HG02852 (cell line): ENCODE results near the gene MT1E.
"Not testable (repeated sequence)": the region's sequence is repeated elsewhere in the genome, so short reads cannot be mapped to it uniquely, and the experiment has no call there.

Source experiments
- ATAC-seq: cut with Tn5 transposase; IDR thresholded peaks from one replicate; pipeline ENCODE4 v1.9.1; 2021; ENCODE audit warnings: mild to moderate bottlenecking, moderate library complexity; ENCODE audit not compliant: unreplicated experiment

Gene MT1E

DNA sequence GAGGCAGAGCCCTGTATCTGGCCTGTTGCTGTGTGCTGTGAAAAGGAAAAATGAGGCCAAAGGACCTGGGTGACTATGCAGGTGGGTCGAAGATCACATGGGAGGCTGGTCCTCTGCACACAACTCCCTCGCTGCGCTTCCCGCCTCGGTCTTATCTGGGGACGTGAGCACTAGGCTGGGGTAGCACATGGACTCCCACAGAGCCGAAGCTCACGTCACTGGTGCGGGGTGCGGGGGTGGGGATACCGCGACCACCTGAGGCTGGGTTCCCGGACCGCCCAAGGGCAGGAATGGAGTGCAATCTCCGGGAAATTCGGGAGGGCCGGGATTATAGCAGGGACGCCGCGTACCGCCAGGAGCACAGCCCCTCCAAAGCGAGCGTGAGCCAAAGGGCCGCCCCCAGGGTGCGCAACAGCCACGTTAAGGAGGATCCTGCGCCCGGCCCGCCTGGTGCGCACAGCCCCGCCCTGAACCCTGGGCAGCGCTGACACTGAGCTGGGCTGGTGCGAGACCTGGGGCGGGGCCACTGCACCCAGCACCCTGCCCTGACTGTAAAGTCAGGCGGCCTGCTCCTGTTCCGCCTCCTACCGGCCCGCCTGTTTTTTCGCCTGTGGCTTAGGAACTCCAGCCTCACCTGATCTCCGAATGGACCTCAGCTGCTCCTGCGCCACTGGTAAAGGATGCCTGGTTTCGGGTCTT is 17.6 kb downstream of the MT1E start:
- ATAC-seq = no peak

DNA sequence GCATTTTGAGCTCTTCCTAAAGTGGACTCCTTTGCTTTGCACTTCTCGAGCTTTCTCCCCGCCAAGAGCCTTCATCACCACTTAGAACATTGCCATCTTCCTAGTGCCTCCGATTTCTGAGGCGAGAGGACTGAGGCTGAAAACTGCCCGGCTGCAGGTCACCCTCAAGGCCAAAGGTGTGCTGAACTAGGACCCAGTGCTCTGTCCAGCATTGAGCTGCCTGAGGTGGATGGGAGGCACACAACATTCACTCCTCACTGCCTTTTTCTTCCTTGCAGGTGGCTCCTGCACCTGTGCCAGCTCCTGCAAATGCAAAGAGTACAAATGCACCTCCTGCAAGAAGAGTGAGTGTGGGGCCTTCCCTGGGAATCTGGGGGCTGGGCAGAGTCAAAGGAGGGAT is 18.3 kb downstream of the MT1E start:
- ATAC-seq = no peak

DNA sequence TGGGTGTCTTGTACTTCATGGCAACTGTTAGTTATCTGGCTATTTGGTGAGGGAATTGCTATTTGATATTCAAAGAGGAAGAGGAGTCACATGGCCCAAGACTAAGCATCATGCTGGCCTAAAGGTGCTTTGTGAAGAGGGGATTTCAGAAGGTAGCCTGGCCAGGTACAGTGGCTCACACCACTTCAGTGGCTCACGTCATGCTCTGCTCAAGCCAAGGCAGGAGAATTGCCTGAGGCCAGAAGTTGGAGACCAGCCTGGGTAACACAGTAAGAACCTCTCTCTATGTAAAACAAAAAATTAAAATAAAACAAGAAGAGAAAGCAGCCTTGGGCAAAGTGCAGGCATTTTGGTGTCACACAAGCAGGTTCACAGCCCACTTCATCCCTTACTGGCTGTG is 19.7 kb downstream of the MT1E start:
- no peak for ATAC-seq

DNA sequence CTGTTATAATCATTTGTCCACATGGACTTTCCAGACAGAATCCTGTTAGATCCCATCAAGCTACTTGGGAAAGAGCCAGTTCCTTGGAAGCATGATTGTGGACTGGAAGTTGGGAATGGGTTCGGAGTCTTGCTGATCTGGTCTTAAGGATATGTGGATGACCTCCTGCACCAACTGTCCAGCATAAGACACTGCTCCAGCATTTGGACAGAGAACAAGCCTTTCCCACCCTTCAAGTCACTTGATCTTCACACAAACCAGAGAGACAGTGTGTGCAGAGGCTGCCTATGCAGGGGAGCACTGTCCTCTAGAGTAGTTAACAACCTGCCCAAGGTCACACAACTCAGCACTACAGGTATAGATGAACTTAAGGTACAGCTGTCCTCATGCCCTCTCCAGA is 20.3 kb downstream of the MT1E start:
- no peak for ATAC-seq

DNA sequence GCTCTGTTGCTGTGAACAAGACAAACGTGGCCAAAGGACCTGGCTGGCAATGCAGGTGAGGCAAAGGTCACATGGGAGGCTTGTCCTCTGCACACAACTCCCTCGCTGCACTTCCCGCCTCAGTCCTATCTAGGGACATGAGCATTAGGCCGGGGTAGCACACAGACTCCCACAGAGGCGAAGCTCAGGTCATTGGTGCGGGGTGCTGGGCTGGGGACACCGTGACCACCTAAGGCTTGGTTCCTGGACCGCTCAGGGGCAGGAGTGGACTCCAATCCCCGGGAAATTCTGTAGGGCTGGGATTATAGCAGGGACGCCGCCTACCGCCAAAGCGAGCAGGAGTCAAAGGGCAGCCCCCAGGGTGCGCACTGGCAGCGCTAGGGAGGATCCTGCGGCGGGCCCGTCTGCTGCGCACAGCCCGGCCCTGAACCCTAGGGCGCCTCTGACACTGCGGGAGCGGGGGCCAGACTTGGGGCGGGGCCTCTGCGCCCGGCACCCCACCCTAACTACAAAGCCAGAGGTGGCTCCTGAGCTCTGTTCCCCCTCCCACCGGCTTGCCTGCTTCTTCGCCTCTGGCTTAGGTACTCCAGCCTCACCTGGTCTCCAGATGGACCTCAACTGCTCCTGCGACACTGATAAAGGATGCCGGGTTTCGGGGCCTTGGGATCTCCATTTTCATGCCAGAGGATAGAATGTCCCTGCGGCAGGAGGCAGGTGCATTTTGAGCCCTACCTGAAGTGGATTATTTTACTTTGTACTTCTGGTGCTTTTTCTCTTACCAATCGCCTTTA is 22.3 kb downstream of the MT1E start:
- no peak for ATAC-seq

DNA sequence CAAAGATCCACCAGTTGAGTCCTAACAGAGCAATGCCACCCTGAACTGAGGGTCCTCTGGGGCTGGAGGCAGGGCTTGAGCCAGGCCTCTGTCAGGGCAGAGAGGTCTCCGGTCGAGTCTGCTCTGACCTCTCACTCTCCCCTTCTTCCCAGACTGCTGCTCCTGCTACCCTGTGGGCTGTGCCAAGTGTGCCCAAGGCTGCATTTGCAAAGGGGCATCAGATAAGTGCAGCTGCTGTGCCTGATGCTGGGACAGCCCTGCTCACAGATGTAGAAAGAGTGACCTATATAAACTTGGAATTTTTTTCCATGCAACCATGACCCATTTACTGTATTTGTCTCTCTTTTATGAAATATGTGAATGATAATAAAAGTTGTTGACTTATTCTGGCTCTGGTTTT is 23.7 kb downstream of the MT1E start:
- no peak for ATAC-seq

DNA sequence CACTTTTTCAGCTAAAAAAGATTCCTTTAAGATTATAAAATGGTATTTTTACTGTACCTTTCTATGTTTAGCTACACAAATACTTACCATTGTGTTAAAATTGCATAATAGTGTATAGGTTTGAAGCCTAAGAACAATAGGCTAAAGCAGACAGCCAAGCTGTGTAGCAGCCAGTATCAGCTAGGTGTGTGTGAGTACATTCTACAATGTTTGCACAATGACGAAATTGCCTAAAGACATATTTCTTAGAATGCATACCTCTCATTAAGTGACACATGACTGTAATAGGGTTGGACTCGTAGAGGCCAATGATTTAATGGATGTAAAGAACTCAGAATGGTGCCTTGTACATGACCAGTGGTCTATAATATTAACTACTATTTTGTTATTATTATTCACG is 24.2 kb downstream of the MT1E start:
- ATAC-seq = no peak

DNA sequence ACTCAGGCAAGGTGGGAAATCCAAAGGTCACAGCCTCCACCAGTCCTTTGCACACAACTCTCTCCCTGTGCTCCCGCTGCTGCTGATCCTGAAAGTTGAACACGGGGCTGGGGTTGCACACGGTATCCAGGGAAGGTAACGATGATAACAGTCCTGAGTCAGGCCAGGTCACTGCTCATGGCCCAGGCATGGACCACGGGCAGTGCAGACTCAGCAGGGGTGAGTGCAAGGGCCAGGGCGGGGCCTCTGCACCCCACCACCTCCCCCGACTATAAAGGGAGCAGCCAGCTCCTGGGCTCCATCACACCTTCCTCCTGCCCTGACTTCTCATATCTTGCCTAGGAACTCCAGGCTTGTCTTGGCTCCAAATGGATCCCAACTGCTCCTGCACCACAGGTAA is 26.0 kb downstream of the MT1E start, which contains the start of gene MT1B:
Gene MT1B, plus strand, starts transcription at position 301 of the 400 bp plus-strand sequence. Its CDS starts 68 bp downstream, at position 369.
- no peak for ATAC-seq

DNA sequence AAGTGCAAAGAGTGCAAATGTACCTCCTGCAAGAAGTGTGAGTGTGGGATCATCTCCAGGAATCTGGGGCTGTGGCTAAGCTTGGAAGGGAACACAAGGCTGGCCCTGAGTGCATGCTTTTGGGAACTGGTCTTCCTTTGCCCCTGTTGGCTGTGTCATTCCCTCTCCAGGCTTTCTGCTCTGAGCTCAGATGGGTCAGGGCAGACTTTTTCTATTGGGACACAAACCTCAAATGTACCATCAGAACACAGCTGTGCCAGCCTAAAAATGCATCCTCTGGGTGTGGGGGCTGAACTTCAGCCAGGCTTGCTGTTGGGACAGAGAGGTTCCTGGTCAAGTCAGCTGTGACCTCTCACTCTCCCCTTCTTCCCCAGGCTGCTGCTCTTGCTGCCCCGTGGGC is 27.0 kb downstream of the MT1E start:
- ATAC-seq = no peak

DNA sequence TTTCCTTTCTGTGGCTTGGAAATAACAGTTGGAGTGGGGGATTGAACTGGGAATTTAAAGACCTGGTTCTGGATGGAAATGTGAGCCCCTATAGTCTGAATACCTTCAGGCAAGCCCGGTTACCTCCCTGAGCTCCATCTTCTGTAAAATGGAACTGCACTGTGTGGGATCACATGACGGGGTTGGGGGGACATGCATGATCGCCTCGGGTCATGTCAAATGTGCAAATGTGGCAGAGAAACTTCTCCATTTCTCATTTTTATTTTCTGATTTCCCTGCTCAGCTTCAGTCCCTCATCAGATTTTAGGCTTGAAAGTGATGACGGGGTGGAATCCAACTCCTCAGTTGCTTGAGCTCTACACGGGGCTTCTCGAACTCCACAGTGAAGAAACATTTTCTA is 27.6 kb downstream of the MT1E start:
- ATAC-seq = no peak

DNA sequence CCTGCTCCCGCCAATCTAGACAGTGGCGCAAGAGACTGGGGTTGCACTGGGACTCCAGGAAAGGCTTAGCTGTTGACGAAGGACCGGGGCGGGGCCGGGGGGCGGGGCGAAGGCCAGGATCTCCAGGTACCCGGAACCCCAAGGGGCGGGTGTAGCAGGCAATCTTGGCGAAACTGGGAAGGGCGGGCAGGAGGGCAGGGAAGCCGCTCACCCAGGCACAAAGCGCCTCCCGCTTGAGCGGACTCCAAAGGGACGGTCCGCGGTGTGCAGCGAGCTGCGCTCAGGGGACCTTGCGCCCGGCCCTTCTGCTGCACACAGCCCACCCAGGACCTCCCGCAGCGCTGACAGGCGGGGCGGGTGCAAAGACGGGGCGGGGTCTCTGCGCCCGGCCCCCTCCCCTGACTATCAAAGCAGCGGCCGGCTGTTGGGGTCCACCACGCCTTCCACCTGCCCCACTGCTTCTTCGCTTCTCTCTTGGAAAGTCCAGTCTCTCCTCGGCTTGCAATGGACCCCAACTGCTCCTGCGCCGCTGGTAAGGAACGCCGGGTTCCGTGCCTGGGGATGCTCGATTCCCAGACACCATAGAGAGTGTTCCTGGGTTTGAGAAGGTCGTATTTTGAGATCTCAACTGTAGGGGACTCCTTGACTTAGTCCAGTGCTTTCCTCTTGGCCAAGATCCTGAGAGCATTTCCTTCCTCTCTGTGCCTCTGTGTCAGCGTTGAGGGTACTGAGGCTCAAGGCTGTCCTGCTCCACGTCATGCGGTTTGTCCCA is 32.2 kb downstream of the MT1E start, which contains the start of gene MT1F:
Gene MT1F, plus strand, starts transcription at position 405 of the 772 bp plus-strand sequence. Its CDS starts 100 bp downstream, at position 505.
- no peak for ATAC-seq

DNA sequence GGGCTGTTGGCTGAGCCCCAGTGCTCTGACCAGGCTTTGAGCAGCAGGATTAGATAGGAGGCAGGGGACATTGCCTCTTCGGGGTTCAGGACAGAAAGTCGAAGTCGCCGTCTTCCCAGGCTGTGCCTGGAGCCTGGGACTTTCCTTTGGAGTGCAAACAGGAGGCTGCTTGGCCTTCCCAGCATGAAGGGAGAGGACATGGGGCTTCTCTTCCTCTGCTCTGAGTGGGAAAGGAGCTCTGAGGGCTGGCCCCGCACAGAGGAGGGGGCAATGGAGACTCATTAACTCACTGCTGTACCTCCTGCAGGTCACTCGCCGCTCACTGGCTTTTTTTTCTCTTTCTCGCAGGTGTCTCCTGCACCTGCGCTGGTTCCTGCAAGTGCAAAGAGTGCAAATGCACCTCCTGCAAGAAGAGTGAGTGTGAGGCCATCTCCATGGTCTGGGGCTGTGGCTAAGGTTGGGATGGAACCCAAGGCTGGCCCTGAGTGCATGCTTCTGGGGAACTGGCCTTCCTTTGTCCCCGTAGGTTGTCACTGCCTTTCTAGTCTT is 32.8 kb downstream of the MT1E start:
- ATAC-seq = no peak

DNA sequence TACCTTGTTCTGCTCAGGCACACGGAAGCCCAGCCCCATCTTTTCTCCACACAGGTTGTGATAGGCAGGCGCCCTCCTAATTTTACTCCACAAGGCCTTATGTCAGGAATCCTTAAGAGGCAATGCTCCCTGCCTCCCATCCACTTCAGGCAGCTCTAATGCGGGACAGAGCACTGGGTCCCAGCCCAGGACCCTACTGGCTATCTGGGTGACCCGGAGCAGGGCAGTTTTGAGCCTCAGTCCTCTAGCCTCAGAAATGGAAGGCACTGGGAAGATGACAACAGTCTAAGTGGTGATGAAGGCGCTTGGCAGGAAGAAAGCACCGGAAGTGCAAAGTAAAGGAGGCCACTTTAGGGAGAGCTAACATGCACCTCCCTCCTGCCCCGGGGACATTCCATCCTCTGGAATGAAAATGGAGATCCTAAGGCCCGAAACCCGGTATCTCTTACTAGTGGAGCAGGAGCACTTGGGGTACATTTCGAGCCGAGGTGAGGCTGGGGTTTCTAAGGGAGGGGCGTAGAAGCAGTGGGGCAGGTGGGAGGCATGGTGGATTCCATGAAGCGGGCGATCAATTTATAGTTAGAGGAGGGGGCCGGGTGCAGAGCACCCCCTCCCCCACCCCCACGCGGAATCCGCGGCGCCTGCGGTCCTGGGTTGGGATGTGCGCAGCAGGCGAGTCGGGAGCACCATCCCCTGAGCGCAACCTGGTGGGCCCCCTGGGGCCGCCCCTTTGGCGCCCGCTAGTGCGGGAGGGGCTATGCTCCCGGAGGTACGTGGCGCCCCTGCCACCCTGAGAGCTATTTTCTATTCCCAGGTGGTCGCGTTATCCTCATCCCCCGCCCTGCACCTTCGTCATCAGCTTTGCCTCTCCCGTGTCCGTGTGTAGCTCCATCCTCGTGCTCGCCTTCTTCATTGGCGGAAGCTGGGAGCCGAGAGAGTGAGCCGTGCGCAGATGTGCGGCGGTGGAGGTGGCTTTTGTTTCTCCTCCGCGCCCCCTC is 37.1 kb downstream of the MT1E start:
- no peak for ATAC-seq

DNA sequence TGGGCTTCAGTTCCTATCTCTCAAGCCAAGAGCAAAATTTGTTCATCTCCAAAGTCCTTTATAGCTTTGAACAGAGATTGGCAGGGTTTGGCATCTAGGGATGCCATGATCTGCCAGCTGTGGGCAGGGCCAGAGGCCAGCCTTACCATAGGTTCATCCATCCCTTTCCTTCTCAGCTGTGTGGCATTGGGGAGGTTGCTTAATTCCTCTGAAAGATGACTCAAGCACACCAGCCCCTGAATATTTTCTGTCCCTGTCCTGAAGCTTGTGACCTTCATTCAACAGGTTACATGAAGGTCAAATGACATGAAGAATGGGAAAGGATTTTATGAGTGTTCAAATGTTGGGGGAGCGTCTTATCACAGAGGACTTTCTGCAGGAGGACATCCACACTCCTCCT is 38.9 kb downstream of the MT1E start:
- no peak for ATAC-seq

DNA sequence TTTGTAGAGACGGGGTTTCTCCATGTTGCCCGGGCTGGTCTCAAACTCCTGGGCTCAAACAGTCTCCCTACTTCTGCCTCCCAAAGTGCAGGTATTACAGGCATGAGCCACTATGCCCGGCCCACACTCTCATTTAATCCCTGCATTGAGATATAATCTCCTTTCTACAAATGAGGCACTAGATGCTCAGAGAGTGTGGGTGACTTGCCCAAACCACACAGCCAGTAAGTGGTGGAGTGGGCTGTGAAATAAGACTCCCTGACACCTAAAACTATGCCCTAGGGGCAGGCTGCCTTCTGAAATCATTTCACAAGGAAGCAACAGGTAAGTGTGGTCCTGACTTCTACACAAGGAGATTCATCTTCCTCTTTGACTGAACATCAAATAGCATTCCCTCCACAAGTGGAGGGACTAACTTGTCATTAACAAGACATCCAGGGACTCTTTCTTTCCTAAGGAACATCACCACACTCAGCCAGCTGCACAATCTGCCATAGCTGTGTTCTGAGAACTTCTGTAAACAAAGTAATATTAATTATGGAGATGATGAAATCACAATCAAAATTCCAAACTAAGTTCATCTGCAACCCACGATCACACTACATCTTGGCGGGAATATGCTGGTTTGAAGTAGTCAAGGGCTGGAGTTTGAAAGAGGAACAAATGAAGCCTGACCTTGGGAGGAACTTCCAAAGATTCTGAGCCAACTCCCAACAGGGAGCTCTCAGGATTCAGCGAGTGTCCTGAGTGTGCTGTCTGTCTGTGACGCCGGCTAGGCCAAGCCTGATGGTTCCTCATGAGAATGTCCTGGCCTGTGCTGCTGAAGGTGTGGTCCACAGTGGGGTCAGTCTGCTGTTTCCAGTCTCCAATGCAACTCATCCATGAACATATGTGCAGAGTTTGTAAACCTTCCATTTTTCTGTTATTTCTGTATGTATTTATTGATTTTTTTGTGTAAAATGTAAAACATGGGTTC is 40.0 kb downstream of the MT1E start:
- not testable (repeated sequence) for ATAC-seq

DNA sequence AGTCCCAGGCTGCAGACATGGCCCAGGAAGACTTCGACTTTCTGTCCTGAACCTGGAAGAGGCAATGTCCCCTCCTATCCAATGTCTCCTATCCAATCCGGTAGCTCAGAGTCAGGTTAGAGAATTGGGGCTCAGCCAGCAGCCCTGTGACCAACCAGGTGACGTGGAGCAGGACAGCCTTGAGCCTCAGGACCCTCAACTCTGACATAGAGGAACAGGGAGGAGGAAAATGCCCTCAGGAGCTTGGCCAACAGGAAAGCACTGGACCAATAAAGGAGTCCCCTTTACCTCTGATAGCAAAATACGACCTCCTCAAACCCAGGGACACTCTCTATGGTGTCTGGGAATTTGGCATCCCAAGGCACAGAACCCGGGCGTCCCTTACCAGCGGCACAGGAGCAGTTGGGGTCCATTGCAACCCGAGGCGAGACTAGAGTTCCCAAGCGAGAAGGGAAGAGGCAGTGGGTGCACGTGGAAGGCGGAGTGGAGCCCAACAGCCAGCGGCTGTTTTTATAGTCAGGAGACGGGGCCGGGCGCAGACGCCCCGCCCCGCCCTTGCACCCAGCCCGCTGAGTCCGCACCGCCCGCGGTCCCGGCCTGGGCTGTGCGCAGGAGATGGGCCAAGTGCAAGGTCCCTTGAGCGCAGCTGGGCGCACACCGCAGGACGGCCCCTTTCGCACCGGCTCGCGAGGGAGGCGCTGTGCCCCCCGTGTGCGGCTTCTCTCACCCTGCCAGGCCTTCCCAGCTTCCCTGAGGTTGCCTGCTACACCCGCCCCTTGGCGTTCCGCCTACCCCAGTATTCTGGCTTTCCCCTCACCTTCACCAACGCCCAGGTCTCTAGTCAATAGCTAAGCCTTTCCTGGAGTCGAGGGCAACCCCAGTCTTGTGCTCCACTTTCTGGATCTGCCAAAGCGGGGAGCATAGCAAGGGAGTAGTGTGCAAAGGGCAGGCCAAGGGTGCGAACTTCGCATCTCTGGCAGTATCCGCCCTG is 42.3 kb downstream of the MT1E start, which contains the start of gene MT1G:
Gene MT1G, minus strand, starts transcription at position 485 of the 991 bp plus-strand sequence. Its CDS starts 72 bp downstream, at position 413.
- no peak for ATAC-seq

DNA sequence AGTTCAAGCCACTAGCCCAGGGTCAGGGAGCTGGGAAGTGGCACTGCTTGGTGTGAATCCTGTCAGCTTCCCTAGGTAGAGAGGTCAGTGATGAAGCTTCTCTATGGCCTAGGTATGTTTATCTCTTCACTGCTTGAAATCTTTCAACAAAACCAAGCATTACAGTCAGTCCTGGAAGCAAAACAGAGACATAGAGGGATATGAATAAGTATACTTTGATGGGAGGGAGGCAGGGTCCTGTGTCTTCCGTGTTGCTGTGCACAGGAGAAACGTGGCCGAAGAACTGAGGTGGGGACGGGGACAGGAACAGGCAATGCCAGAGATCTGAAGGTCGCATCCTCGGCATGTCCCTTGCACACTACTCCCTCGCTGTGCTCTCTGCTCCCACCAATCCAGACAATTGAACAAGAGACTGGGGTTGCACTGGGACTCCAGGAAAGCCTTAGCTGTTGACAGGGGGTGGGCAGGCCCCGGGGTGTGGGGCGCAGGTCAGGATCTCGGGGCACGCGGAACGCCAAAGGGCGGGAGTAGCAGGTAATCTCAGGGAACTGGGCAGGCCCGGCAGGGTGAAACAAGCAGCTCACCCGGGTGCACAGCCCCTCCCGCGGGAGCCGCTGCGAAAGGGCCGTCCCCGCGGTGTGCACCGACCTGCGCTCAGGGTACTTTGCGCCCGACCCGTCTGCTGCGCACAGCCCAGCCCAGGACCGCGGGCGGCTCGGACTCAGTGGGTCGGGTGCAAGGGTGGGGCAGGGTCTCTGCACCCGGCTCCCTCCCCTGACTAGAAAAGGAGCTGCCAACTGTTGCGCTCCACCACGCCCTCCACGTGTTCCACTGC is 43.6 kb downstream of the MT1E start, which contains the start of gene MT1H:
Gene MT1H, plus strand, starts transcription at position 810 of the 835 bp plus-strand sequence. CDS start 71 bp downstream, outside the sequence.
- ATAC-seq = no peak
